ENCODE measurements around the gene ATXN7L1.

ATXN7L1 gene

GRCh38 chr7:105636982-105637381 is 239.4 kb downstream of the ATXN7L1 start:
- no peak for DNase-seq (ENCODE audit: low read depth)
- no peak overlapping the region for H3K4me3 ChIP-seq (ENCODE audit: low read depth, low read length)
- TF ChIP-seq, protein P1, sequence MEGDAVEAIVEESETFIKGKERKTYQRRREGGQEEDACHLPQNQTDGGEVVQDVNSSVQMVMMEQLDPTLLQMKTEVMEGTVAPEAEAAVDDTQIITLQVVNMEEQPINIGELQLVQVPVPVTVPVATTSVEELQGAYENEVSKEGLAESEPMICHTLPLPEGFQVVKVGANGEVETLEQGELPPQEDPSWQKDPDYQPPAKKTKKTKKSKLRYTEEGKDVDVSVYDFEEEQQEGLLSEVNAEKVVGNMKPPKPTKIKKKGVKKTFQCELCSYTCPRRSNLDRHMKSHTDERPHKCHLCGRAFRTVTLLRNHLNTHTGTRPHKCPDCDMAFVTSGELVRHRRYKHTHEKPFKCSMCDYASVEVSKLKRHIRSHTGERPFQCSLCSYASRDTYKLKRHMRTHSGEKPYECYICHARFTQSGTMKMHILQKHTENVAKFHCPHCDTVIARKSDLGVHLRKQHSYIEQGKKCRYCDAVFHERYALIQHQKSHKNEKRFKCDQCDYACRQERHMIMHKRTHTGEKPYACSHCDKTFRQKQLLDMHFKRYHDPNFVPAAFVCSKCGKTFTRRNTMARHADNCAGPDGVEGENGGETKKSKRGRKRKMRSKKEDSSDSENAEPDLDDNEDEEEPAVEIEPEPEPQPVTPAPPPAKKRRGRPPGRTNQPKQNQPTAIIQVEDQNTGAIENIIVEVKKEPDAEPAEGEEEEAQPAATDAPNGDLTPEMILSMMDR (IDR thresholded peaks at IDR 0.05; ENCODE audit: low read depth, low read length, missing control alignments) = no peak

GRCh38 chr7:105635197-105635596 is 241.2 kb downstream of the ATXN7L1 start:
- DNase-seq (ENCODE audit: low read depth) = no peak
- TF ChIP-seq, protein P1 (IDR thresholded peaks at IDR 0.05; ENCODE audit: low read depth, low read length, missing control alignments) = no peak
- H3K4me3 ChIP-seq (ENCODE audit: low read depth, low read length) = no peak overlapping the region

DNA sequence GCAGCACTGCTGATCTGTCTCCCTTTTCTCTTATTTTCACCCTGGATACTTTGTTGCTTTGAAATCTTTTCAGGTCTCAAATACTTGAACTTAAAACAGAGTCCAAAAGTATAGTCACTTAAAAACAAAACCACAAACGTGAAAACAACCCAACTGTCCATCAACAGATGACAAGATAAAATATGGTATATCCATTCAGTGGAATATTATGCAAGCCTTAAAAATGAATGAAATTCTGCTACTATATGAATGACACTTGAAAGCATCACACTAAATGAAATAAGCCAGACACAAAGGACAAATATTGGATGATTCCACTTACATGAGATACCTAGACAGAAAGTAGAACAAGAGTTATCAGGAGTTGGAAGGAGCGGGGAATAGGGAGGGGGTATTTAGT is 250.4 kb downstream of the ATXN7L1 start:
- no peak overlapping the region for H3K4me3 ChIP-seq (ENCODE audit: low read depth, low read length)
- TF ChIP-seq, protein P1 (IDR thresholded peaks at IDR 0.05; ENCODE audit: low read depth, low read length, missing control alignments) = no peak
- no peak for DNase-seq (ENCODE audit: low read depth)

DNA sequence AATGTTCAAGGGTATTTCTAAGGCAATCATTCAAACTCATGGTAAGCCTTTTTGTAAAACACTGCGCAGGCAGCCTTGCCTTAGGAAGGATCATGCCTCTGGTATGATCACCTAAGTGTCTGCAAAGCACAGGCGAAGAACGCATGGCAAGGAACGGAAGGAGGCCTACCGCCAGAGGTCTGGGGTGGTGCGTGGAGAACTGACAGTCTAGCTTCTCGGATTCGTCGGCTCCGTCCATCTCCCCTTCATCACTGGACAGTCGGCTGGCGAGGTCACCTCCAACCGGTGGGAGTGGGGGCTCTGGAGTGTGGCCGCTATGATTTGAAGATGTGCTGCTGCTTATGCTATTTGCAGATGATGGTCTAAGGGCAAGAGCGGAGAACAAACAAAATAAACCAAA is 252.5 kb downstream of the ATXN7L1 start:
- no peak for DNase-seq (ENCODE audit: low read depth)
- H3K4me3 ChIP-seq (ENCODE audit: low read depth, low read length) = no peak overlapping the region
- TF ChIP-seq, protein P1 (IDR thresholded peaks at IDR 0.05; ENCODE audit: low read depth, low read length, missing control alignments) = no peak

GRCh38 chr7:105623378-105623777 is 253.0 kb downstream of the ATXN7L1 start:
- DNase-seq (ENCODE audit: low read depth) = no peak
- TF ChIP-seq, protein P1 (IDR thresholded peaks at IDR 0.05; ENCODE audit: low read depth, low read length, missing control alignments) = no peak
- H3K4me3 ChIP-seq (ENCODE audit: low read depth, low read length) = no peak overlapping the region

DNA sequence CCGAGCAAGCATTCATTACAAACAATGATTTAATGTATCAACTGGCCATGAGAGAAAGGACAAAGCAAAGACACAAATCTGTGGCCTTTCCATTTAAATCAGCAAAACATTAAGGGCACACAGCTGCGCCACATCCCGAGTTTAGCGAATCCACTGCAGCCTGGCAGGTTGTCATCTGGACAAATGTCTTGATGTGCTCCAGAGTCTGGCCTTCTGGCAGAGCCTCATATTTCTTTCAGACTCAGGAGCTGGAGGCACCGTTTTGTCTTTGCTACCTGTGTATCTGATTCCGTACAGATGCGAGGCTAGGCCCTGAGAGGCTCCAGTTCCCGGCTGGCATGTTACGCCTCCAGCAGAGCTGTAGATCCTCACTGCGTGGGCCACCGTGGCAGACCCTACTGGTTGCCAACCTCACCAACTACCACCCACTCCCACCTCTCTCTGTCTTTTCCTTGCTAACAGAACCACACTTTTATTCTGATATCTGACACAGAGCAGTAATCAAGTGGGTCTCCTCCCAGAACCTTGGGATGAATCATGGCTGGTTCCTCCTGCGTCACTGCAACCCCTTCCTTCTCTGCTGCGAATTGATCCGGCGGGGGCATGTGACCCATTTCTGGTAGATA is 254.2 kb downstream of the ATXN7L1 start:
- TF ChIP-seq, protein P1 (IDR thresholded peaks at IDR 0.05; ENCODE audit: low read depth, low read length, missing control alignments) = no peak
- DNase-seq (ENCODE audit: low read depth) = no peak
- no peak overlapping the region for H3K4me3 ChIP-seq (ENCODE audit: low read depth, low read length)

GRCh38 chr7:105621617-105622016 is 254.8 kb downstream of the ATXN7L1 start:
- no peak for DNase-seq (ENCODE audit: low read depth)
- TF ChIP-seq, protein P1 (IDR thresholded peaks at IDR 0.05; ENCODE audit: low read depth, low read length, missing control alignments) = no peak
- H3K4me3 ChIP-seq (ENCODE audit: low read depth, low read length) = no peak overlapping the region

Data from GM12864 (cell line).